Measurements from ENCODE around the gene TTC39C.

- TF ChIP-seq POLR2A (IDR thresholded peaks at IDR 0.05) (no peak), CTCF (IDR thresholded peaks at IDR 0.05) (no peak)
Measured at GRCh38 chr18:24173997-24174396, 159.4 kb downstream of the TTC39C start.
